GM21381 (cell line): ENCODE results near the gene ACTR8.

ENCODE experiments used
- ATAC-seq: cut with Tn5 transposase; IDR thresholded peaks from one replicate; pipeline ENCODE4 v1.9.1; 2021; ENCODE audit warnings: mild to moderate bottlenecking, moderate library complexity; ENCODE audit not compliant: unreplicated experiment

Gene ACTR8

DNA sequence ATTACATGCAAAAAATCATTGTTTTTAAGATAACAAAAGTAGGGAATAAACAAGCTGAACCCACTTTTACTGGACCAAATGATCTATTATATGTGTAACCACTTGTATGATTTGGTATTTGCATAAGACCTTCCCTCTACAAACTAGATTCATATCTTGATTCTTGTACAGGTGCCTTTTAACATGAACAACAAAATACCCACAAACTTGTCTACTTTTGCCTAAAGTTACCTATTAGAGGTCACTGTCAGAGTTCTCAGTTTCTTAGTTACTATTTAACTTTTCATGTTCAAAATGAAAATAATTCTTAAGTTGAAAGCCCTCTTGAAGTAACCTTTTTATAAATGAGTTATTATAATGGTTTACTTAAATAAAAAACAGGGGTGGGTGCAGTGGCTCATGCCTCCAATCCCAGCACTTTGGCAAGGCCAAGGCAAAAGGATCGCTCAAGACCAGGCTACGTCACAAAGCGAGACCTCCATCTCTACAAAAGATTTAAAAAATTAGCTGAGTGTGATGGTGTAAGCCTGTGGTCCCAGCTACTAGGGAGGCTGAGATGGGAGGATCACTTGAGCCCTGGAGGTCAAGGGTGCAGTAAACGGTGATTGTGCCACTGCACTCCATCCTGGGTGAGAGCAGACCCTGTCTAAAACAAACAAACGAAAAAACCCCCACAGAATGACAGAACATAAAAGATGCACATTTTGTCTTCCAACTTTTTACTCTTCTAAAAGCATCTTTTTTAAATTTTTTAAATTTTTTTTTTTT lies 16.0 kb downstream of the ACTR8 start:
- no peak for ATAC-seq

- no peak for ATAC-seq
Observed at GRCh38 chr3:53863145-53863544, 18.8 kb downstream of the ACTR8 start.

DNA sequence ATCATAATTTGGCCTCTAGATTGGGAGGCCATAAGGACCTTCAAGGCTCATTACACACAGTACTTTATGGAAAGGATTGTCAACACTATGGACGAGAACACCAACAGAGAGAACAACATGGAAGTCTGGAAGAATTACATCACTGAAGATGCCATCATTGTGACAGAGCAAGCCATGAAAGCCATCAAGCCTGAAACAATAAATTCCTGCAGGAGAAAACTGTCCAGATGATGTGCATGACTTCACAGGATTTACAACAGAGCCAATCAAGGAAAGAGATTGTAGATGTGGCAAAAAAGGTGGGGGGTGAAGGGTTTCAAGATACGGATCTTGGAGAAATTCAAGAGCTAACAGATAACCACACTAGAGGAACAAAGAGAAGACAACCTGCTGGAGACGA lies 19.7 kb downstream of the ACTR8 start:
- no peak for ATAC-seq

DNA sequence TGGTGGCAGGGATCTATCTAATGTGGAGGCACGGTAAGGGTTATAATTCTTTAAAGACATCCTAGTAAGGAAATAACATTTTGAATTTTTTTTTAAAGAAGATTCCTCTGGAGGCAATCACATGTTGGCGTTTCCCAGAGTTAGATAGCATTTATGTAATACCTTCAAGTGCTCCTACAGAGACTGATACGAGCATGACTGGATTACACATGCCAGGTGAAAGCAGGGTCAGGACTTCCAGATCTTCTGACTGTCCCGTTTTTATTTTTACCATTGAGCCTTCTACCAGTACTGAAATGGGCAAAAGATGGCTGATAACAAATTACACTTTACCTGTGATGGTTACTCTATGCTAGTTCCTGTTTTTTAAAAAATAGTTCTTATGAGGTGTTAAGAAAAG lies 21.8 kb downstream of the ACTR8 start:
- ATAC-seq, result no peak

DNA sequence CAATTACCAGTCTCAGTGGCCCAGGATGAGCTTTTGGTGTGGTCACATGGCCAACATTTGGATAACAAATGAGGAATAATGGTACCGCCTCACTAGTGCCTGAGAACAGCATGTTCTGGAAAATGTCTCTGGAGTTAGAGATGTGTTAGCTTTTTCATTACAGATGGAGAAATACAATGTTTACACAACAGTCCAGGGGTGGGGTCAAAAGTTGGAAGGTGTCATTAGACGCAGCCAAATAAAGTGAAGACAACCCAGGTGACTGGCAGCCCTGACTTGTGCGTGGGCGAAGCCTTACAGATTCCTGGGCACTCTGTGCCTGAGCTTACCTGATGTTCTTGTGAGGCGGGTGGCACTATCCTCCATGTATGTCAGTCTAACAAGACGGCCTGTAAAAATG lies 22.8 kb downstream of the ACTR8 start:
- ATAC-seq, result no peak

GRCh38 chr3:53858096-53858741 lies 23.7 kb downstream of the ACTR8 start:
- no peak for ATAC-seq

DNA sequence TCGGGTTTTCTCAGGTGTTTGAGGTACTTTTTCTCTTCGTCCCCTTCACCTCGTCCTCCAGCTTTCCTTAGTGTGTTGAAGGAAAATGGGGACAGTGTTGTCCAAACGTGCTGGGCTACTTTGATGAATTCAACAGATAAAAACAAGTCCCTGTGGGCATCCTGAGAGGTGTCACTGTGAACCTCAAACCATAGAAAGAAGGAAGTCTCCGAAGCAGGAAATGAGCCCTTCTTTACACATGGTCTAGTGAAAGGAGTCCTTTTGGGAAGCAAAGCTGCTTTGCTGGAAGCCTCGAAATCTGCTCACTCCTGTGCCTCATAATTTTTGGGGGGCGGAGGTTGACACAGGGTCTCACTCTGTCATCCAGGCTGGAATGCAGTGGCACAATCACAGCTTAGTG lies 25.0 kb downstream of the ACTR8 start:
- no peak for ATAC-seq

DNA sequence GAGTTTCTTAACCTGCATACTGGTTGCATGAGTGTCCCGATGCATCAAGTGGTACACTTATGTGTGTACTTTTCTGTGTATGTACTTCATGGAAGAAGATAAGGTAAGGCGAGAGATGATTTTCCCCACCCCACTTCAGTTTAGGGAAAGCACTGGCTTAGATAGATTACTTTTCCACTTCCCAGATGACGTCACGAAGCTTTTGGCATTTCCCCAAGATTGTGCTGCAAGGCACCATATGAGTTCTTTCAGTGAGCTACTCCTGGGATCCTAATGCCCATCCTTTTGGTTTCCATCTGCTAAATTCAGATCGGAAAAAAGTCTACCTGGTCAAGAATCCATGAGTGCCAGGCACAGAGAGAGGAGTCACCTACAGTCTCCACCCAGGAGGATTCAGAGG lies 31.1 kb downstream of the ACTR8 start:
- no peak for ATAC-seq

DNA sequence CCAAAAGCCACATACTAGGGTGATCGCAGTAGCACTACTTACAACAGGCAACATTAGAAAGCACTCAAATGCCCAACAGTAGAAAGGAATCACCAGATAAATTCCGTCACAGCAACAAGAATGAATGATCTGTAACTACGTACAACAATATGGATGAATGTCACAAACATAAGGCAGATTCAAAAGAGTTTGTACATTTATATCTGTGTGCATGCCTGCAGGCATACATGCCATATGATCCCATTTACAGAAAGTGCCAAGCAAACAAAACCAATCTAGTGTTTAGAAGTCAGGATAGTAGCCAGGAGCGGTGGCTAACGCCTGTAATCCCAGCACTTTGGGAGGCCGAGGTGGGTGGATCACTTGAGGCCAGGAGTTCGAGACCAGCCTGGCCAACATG lies 32.0 kb downstream of the ACTR8 start:
- ATAC-seq, result no peak

DNA sequence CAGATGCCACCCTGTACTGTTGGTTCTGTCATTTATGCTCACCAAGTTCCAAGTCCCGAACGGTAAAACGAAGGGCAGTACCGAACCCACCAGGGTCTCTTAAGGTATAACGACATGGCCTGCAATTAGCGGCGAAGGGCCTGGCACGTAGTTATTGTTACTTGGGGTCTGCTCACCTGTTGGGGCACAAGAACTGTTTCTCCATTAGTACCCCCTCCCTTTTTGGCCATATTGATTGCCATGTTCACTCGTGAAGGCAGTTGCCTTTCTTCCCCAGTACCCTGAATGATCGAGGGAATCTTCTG lies 35.1 kb downstream of the ACTR8 start:
- ATAC-seq, result no peak

- peak; percentile 48 for ATAC-seq
Observed at GRCh38 chr3:53846134-53846850, 35.7 kb downstream of the ACTR8 start, which contains the start of the genes CHDH and IL17RB. Gene CHDH (minus strand): TSS chr3:53846419. CDS start chr3:53824008, 22,411 bp downstream. Gene IL17RB (plus strand): TSS chr3:53846568. CDS start chr3:53846589, 21 bp downstream.

GRCh38 chr3:53845881-53846133 lies 36.1 kb downstream of the ACTR8 start:
- ATAC-seq, result no peak

- ATAC-seq, result peak; percentile 15
Observed at GRCh38 chr3:53845103-53845880, 36.7 kb downstream of the ACTR8 start.

DNA sequence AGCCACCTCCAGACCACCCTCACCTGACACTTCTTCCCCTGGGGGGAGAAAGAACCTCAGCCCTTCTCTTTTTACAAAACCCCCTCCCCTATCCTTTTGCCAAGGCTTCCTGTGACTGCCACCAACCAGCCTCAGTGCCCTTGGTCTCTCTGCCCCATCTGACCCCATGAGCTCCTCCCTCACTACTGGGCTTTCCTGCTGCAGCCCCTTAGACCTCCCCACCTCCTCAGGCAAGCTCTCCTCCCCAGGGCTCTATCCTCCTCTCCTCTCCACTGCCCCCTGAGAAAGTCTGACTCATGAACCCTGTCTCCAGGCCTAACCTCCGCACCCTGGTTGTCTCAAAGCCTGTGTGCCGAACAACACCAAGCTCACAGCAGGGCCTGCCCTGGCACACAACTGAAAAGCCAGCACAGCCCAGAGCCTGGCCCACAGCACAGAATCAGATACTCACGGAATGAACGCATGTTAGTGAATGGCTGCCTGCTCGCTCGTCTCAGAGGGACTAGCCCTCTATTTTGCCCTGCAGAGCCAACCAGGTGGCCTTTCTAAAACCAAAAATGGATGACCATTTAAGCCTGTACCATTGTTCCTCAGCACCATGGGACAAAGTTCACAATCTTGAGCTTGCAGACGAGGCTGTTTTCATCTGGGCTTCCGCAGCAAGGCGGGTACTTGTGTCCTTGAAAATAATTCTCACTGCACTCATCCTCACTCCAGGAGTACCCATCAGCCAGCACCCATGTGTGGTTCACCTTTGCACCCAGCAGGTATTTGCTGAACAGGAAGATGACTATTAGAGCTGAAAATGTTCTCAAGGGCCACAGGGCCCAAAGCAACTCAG lies 37.5 kb downstream of the ACTR8 start:
- no peak for ATAC-seq

GRCh38 chr3:53843195-53844177 lies 38.5 kb downstream of the ACTR8 start:
- ATAC-seq, result no peak

GRCh38 chr3:53842436-53843194 lies 39.3 kb downstream of the ACTR8 start:
- ATAC-seq, result no peak

- no peak for ATAC-seq
Observed at GRCh38 chr3:53841296-53841695, 40.7 kb downstream of the ACTR8 start.

GRCh38 chr3:53837331-53837730 lies 44.6 kb downstream of the ACTR8 start:
- ATAC-seq, result no peak
